ENCODE results near the gene DLGAP1.

DNA sequence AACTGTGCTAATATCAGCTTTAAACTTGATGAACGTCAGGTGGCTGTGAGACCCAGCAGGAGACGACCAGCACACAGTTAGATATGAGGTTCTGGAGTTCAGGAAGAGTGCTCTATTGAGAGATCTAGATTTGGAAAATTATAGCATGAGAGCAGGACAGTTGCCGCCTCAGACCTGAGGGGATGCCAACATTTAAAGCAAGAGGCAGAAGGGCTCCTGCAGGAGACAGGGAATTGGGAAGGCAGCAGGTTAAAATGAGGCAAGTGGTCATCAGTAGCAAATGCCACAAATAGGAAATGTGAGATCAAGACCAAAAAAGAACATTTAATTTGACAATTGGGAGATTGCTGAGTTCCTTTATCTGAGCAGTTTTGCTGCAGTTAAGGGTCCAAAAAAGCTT lies 533.3 kb downstream of the DLGAP1 start:
- TF ChIP-seq CEBPB (IDR thresholded peaks at IDR 0.05; ENCODE audit: low read depth, low read length) = no peak
- no peak for TF ChIP-seq POLR2AphosphoS5 (IDR thresholded peaks at IDR 0.05; ENCODE audit: low read depth, low read length)
- TF ChIP-seq, protein P1, sequence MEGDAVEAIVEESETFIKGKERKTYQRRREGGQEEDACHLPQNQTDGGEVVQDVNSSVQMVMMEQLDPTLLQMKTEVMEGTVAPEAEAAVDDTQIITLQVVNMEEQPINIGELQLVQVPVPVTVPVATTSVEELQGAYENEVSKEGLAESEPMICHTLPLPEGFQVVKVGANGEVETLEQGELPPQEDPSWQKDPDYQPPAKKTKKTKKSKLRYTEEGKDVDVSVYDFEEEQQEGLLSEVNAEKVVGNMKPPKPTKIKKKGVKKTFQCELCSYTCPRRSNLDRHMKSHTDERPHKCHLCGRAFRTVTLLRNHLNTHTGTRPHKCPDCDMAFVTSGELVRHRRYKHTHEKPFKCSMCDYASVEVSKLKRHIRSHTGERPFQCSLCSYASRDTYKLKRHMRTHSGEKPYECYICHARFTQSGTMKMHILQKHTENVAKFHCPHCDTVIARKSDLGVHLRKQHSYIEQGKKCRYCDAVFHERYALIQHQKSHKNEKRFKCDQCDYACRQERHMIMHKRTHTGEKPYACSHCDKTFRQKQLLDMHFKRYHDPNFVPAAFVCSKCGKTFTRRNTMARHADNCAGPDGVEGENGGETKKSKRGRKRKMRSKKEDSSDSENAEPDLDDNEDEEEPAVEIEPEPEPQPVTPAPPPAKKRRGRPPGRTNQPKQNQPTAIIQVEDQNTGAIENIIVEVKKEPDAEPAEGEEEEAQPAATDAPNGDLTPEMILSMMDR (IDR thresholded peaks at IDR 0.05; ENCODE audit: control extremely low read depth in 1 of 3, insufficient read depth in 1 of 3, low read depth in 1 of 3, low read length in 3 of 3) = no peak
- TF ChIP-seq EZH2 (IDR thresholded peaks at IDR 0.05; ENCODE audit: low read depth, low read length, severe bottlenecking) = no peak
